K562 (cell line): ENCODE results near the gene ZFYVE19. TPM values are rescaled to one million over a fixed set of nuclear protein-coding genes. Genes with fewer than 3 reads are reported as not detected.

ENCODE experiments used
- ATAC-seq: fragments of 200-7000 bp; cut with Tn5 transposase; 3 replicates; pipeline ENCODE4 v1.9.1; 2020; ENCODE audit warnings: moderate library complexity
- BruUV-seq: library from RNA; stranded (reverse); fragments of 400-500 nt; replicated peaks from 2 replicates; lab custom pipeline; 2021; lab: Mats Ljungman, UMichigan
- CTCF ChIA-PET: fragments of 300-600 bp; formaldehyde crosslinking; extraction: SDS; loops from one replicate; lab custom pipeline; 2021; ENCODE audit warnings: low intra/inter-chr PET ratio; lab: Yijun Ruan, JAX
- POLR2A ChIA-PET: fragments of 300-600, 350-650 bp; sonication (Branson Sonifier 250); formaldehyde crosslinking; extraction: SDS; loops from one replicate; lab custom pipeline; 2021; ENCODE audit warnings: antibody characterized with exemption, inconsistent platforms; lab: Yijun Ruan, JAX
- DNase-seq, 4 experiments: peaks; one replicate each; pipeline versions ENCODE4 v3.0.0 to v3.0.0-alpha.2; 2011 to 2018; ENCODE audit warnings: low spot score in 3 of 4, mixed read lengths in 3 of 4; ENCODE audit errors: extremely low read depth in 1 of 4
- FAIRE-seq: peaks from 2 replicates; lab custom pipeline; 2011; peaks lifted over from hg19 to GRCh38; lab: Jason Lieb, UNC
- H2AFZ ChIP-seq: 2 replicates; pipeline ENCODE4 v1.6.0; 2011; ENCODE audit warnings: low read depth, low read length, control low read depth, inconsistent platforms
- H3K27ac ChIP-seq: fragments of 200-600 bp; 3 replicates; pipeline ENCODE4 v1.8.0; 2011; ENCODE audit warnings: low read depth, mild to moderate bottlenecking, control low read depth, inconsistent platforms, low read length, moderate library complexity, mixed read lengths; ENCODE audit errors: extremely low read depth
- H3K27me3 ChIP-seq, 2 experiments: fragments of 300-600 bp in 1 of 2; 2 replicates in 1 of 2; 3 replicates in 1 of 2; pipeline versions ENCODE4 v1.6.0 to v1.8.0; 2011; ENCODE audit warnings: inconsistent platforms in 2 of 2, low read length in 2 of 2, mild to moderate bottlenecking in 1 of 2, mixed read lengths in 1 of 2, moderate library complexity in 1 of 2; ENCODE audit not compliant: control insufficient read depth in 2 of 2, insufficient read depth in 2 of 2
- H3K36me3 ChIP-seq: fragments of 300-600 bp; 3 replicates; pipeline ENCODE4 v1.8.0; 2011; ENCODE audit warnings: mild to moderate bottlenecking, low read length, inconsistent platforms; ENCODE audit not compliant: control insufficient read depth, insufficient read depth
- H3K4me1 ChIP-seq, 2 experiments: fragments of 200-600 bp in 1 of 2; replicated peaks in 1 of 2; 2 replicates in 1 of 2; 3 replicates in 1 of 2; pipeline versions ENCODE4 v1.5.1 to v1.8.0; 2011; ENCODE audit warnings: inconsistent platforms in 2 of 2, low read length in 2 of 2, mild to moderate bottlenecking in 1 of 2, mixed read lengths in 1 of 2, moderate library complexity in 1 of 2; ENCODE audit not compliant: control insufficient read depth in 2 of 2, insufficient read depth in 2 of 2
- H3K4me2 ChIP-seq: 2 replicates; pipeline ENCODE4 v1.6.1; 2011; ENCODE audit warnings: low read length, control low read depth, inconsistent platforms, mixed read lengths; ENCODE audit not compliant: insufficient read depth
- H3K4me3 ChIP-seq: fragments of 200-600 bp; sonication (generic), shearing (Covaris generic); 2 replicates; pipeline ENCODE4 v1.5.1; 2016; ENCODE audit warnings: control low read depth, inconsistent platforms
- H3K79me2 ChIP-seq: fragments of 200-600 bp; 3 replicates; pipeline ENCODE4 v1.8.0; 2011; ENCODE audit warnings: low read length, inconsistent platforms; ENCODE audit not compliant: control insufficient read depth, insufficient read depth
- H3K9ac ChIP-seq, 2 experiments: 2 replicates each; pipeline versions ENCODE4 v1.6.0 to v1.6.1; 2011; ENCODE audit warnings: low read depth in 2 of 2, low read length in 2 of 2, control low read depth in 1 of 2, inconsistent platforms in 1 of 2, mild to moderate bottlenecking in 1 of 2, mixed read lengths in 1 of 2; ENCODE audit not compliant: insufficient read depth in 1 of 2
- H3K9me1 ChIP-seq: one replicate; pipeline ENCODE4 v1.6.0; 2011; ENCODE audit warnings: inconsistent platforms, mild to moderate bottlenecking, low read length, moderate library complexity; ENCODE audit not compliant: control insufficient read depth, insufficient read depth
- H3K9me3 ChIP-seq: replicated peaks from 2 replicates; pipeline ENCODE4 v1.5.1; 2011; ENCODE audit warnings: low read depth, low read length, inconsistent platforms; ENCODE audit not compliant: control insufficient read depth, insufficient read depth
- H4K20me1 ChIP-seq: replicated peaks from 2 replicates; pipeline ENCODE4 v1.6.1; 2011; ENCODE audit warnings: low read length, inconsistent platforms, mixed read lengths; ENCODE audit not compliant: control insufficient read depth, insufficient read depth
- ARID3B ChIP-seq: fragments of 250-450 bp; sonication (Bioruptor Pico); IDR thresholded peaks from 2 replicates; pipeline ENCODE4 v1.4.0; 2020; ENCODE audit warnings: borderline replicate concordance
- BRCA1 ChIP-seq, 2 experiments: fragments of 450-650 bp in 1 of 2; sonication (generic) in 1 of 2; formaldehyde crosslinking in 1 of 2; IDR thresholded peaks; 2 replicates each; pipeline versions ENCODE4 v1.5.0 to v1.6.1; 2017 to 2020; ENCODE audit warnings: mild to moderate bottlenecking in 1 of 2, missing genetic modification reagents in 1 of 2
- BRF1 ChIP-seq: IDR thresholded peaks from 3 replicates; pipeline ENCODE4 v1.6.1; 2011; ENCODE audit warnings: borderline replicate concordance, mild to moderate bottlenecking; ENCODE audit not compliant: insufficient read length; ENCODE audit errors: extremely low read depth
- FOXK1 ChIP-seq: sonication (generic); formaldehyde crosslinking; IDR thresholded peaks from 2 replicates; pipeline ENCODE4 v1.8.0; 2022; ENCODE audit warnings: missing genetic modification reagents, mild to moderate bottlenecking, borderline replicate concordance
- FOXK2 ChIP-seq, 2 experiments: fragments of 450-650 bp; IDR thresholded peaks in 1 of 2; conservative IDR thresholded peaks in 1 of 2; 2 replicates each; pipeline ENCODE4 v1.6.1; 2016; ENCODE audit warnings: low read depth in 2 of 2, mild to moderate bottlenecking in 1 of 2
- KDM1A ChIP-seq, 2 experiments: fragments of 450-650 bp; IDR thresholded peaks; 2 replicates each; pipeline ENCODE4 v1.6.1; 2016; ENCODE audit warnings: mild to moderate bottlenecking in 2 of 2
- KDM2B ChIP-seq: fragments of 250-450 bp; sonication (Bioruptor Pico); IDR thresholded peaks from 2 replicates; pipeline ENCODE4 v1.8.0; 2021; ENCODE audit warnings: mild to moderate bottlenecking, moderate library complexity
- NFYB ChIP-seq: IDR thresholded peaks from 2 replicates; pipeline ENCODE4 v1.6.1; 2011; ENCODE audit warnings: mild to moderate bottlenecking, moderate library complexity; ENCODE audit not compliant: insufficient read length; ENCODE audit errors: extremely low read depth
- POLR2AphosphoS5 ChIP-seq: IDR thresholded peaks from 2 replicates; pipeline ENCODE4 v1.6.1; 2011; ENCODE audit warnings: mild to moderate bottlenecking, low read depth, low read length, moderate library complexity; ENCODE audit not compliant: control insufficient read depth, insufficient read depth
- PRPF4 ChIP-seq: fragments of 200-400 bp; formaldehyde crosslinking; IDR thresholded peaks from one replicate; pipeline ENCODE4 v1.6.1; 2017; ENCODE audit warnings: low read length, low read depth, mild to moderate bottlenecking; ENCODE audit not compliant: insufficient read depth, poor library complexity, severe bottlenecking
- SETDB1 ChIP-seq: IDR thresholded peaks from one replicate; pipeline ENCODE4 v1.6.1; 2012; ENCODE audit warnings: low read length, control low read depth, inconsistent platforms
- SNIP1 ChIP-seq: fragments of 450-650 bp; IDR thresholded peaks from 2 replicates; pipeline ENCODE4 v1.7.1; 2017; ENCODE audit warnings: low read depth, mild to moderate bottlenecking
- SRF ChIP-seq, 2 experiments: fragments of 250-450, 450-650 bp in 1 of 2; sonication (Bioruptor Pico) in 1 of 2; sonication (generic) in 1 of 2; formaldehyde crosslinking; IDR thresholded peaks; 2 replicates each; pipeline versions ENCODE4 v1.5.0 to v1.5.1; 2020 to 2022; ENCODE audit warnings: mild to moderate bottlenecking in 1 of 2, missing genetic modification reagents in 1 of 2
- TCF7L2 ChIP-seq: fragments of 150-350 bp; IDR thresholded peaks from 2 replicates; pipeline ENCODE4 v1.6.1; 2016; ENCODE audit warnings: low read depth, mild to moderate bottlenecking, low read length, moderate library complexity
- ZNF253 ChIP-seq: fragments of 250-450 bp; sonication (Bioruptor Pico); conservative IDR thresholded peaks from 2 replicates; pipeline ENCODE4 v1.6.1; 2021; ENCODE audit warnings: mild to moderate bottlenecking
- ZNF263 ChIP-seq: sonication (generic); formaldehyde crosslinking; IDR thresholded peaks from 2 replicates; pipeline ENCODE4 v1.8.0; 2022; ENCODE audit warnings: mild to moderate bottlenecking, missing genetic modification reagents, borderline replicate concordance
- ZNF274 ChIP-seq: IDR thresholded peaks from 2 replicates; pipeline ENCODE4 v1.6.1; 2011; ENCODE audit warnings: low read depth, mild to moderate bottlenecking, low read length, moderate library complexity, borderline replicate concordance
- ZNF717 ChIP-seq: fragments of 250-450 bp; sonication (Bioruptor Pico); IDR thresholded peaks from 2 replicates; pipeline ENCODE4 v1.5.0; 2021
- WGBS: fragments of 100-300 bp; shearing (Covaris generic); methylation state at CpG from one replicate; pipeline ENCODE4 v1.1.6; 2016; ENCODE audit warnings: low coverage, mixed read lengths; ENCODE audit not compliant: insufficient coverage; ENCODE audit errors: missing lambda C conversion rate; 5-methylcytosine and 5-hydroxymethylcytosine counted together
- in situ Hi-C: fragments of 300-500 bp; cut with MboI; formaldehyde crosslinking; loops from 4 replicates; pipeline ENCODE4 v1.15.0; 2018; ENCODE audit warnings: inconsistent platforms, mixed read lengths
- intact Hi-C: fragments of 100-400 bp; cut with micrococcal nuclease; formaldehyde crosslinking; loops from 2 replicates; pipeline ENCODE4 v1.14.2; 2022
- polyA plus RNA-seq, 8 experiments: library from polyadenylated mRNA; depleted of rRNA in 4 of 8; stranded (reverse) in 5 of 8; unstranded in 3 of 8; fragments of >200 nt; fragmentation: Nextera tagmentation in 2 of 8; fragmentation: Illumina TruSeq in 1 of 8; extraction: Ambion mirVana in 2 of 8; extraction: Trizol in 1 of 8; gene quantifications; 2 replicates each; pipeline versions ENCODE4 v1.2.1 to v1.2.3, GENCODE V29; 2011 to 2014; ENCODE audit warnings: inconsistent platforms in 1 of 8, missing spikeins in 1 of 8
- total RNA-seq, 7 experiments: library from RNA; depleted of rRNA in 6 of 7; stranded (reverse); fragments of >200 nt in 6 of 7; fragmentation: Illumina TruSeq in 2 of 7; extraction: Trizol in 2 of 7; gene quantifications; 2 replicates each; pipeline versions ENCODE4 v1.2.1 to v1.2.3, GENCODE V29; 2011 to 2021; ENCODE audit warnings: low replicate concordance in 1 of 7
- TF ChIP-seq, protein P1 (sequence below): sonication (generic); formaldehyde crosslinking; IDR thresholded peaks from 2 replicates; pipeline ENCODE4 v1.9.0; 2022; ENCODE audit warnings: mild to moderate bottlenecking, missing genetic modification reagents

Gene ZFYVE19
- total and polyA plus RNA-seq, 9 of the 15 experiments (the other 6 are each of a cell fraction or from before 2014, with no cell fraction given) = 1.5 to 36.8 (median 19.9) TPM

- DNase-seq (peak; percentile 74 to 87 (median 82)), FAIRE-seq (peak; percentile 86), ATAC-seq (peak; percentile 51)
- H3K4me2 ChIP-seq = peak overlapping the region; percentile 88
- H4K20me1 ChIP-seq = no peaks in the 10 kb centered on the region; the same call in none of the 2 replicates
- H3K9me3 ChIP-seq = no peaks in the 10 kb centered on the region
- peak overlapping the region; percentile 72 to 92 for H3K9ac ChIP-seq
- intact Hi-C loops = loop anchor here (10.0 kb wide), 1 partner anchor 168 kb away; the partner anchor contains the start of gene KNL1
- no peaks in the 10 kb centered on the region for H3K27me3 ChIP-seq
- H3K4me3 ChIP-seq = peak overlapping the region; percentile 64
- peak overlapping the region; percentile 82 for H3K27ac ChIP-seq
- peaks cover 21 to 51% of the 10 kb centered on the region in 2 experiments; a peak in 4 of 5 replicates for H3K4me1 ChIP-seq
- in situ Hi-C loops = no loop called here
- H3K9me1 ChIP-seq = no peaks in the 10 kb centered on the region
- H2AFZ ChIP-seq = peak overlapping the region; percentile 96
- POLR2A ChIA-PET = interaction anchor here (0.6 to 3.8 kb wide), 12 partner anchors 10 to 251 kb away, joined by 3 to 18 read pairs (median 4); no protein-coding TSS in a partner anchor
- peaks cover 10% of the 10 kb centered on the region; the same call in 1 of the 3 replicates for H3K36me3 ChIP-seq
- no peaks in the 10 kb centered on the region for H3K79me2 ChIP-seq
- CTCF ChIA-PET = no interaction called here
- BruUV-seq = TSS peak; percentile 81
- 28% methylated on average over 49 of the region's 55 CpGs for WGBS
- no peak for TF ChIP-seq POLR2AphosphoS5
- TF ChIP-seq PRPF4 = no peak
- no peak for TF ChIP-seq TCF7L2
- TF ChIP-seq NFYB = peak; percentile 49
- no peak for TF ChIP-seq BRCA1 (IDR thresholded peaks at IDR 0.05)
- TF ChIP-seq BRCA1 (CRISPR knock-in tag; IDR thresholded peaks at IDR 0.05) = no peak
- TF ChIP-seq SRF (CRISPR knock-in tag; IDR thresholded peaks at IDR 0.05) = no peak
- TF ChIP-seq ZNF717 = no peak
- no peak for TF ChIP-seq ARID3B (CRISPR knock-in tag)
- TF ChIP-seq, protein P1, sequence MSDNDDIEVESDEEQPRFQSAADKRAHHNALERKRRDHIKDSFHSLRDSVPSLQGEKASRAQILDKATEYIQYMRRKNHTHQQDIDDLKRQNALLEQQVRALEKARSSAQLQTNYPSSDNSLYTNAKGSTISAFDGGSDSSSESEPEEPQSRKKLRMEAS (CRISPR knock-in tag) = peak; percentile 95
- TF ChIP-seq ZNF274 = no peak
- TF ChIP-seq KDM2B = no peak
- no peak for TF ChIP-seq ZNF253 (CRISPR knock-in tag)
- TF ChIP-seq KDM1A (IDR thresholded peaks at IDR 0.05) = peak in 1 of 2 experiments; percentile 27; a peak in 1 of 4 replicates
- peak; percentile 61 for TF ChIP-seq ZNF263 (CRISPR knock-in tag)
- TF ChIP-seq SNIP1 = 0 out of 2 replicates have a peak, but pooled peaks have one; percentile 48
- no peak for TF ChIP-seq BRF1
- no peak for TF ChIP-seq FOXK2 (conservative IDR thresholded peaks at IDR 0.05 in 1 of 2, IDR thresholded peaks at IDR 0.05 in 1 of 2; ENCODE audit: low read depth in 2 of 2)
- no peak for TF ChIP-seq SETDB1
- TF ChIP-seq FOXK1 (CRISPR knock-in tag) = peak; percentile 84; the same call in 1 of the 2 replicates
Measured at GRCh38 chr15:40762919-40763800, 43.7 kb upstream of the ZFYVE19 start.
